Measurements from ENCODE around the gene ECSIT.

GRCh38 chr19:11534948-11535347 is 6.0 kb upstream of the ECSIT start:
- no peak for TF ChIP-seq CTCF (IDR thresholded peaks at IDR 0.05; ENCODE audit: insufficient read depth, low read length)
- no peak for TF ChIP-seq POLR2AphosphoS5 (IDR thresholded peaks at IDR 0.05; ENCODE audit: low read depth)
- TF ChIP-seq REST (IDR thresholded peaks at IDR 0.05; ENCODE audit: insufficient replicate concordance, low read depth): no peak
